Measurements from ENCODE around the gene PRKN. TPM values are rescaled to one million over a fixed set of nuclear protein-coding genes. Genes with fewer than 3 reads are reported as not detected.

PRKN gene
- total and polyA plus RNA-seq, 2 experiments from 2014 or later: 0.10 to 0.84 TPM

DNA sequence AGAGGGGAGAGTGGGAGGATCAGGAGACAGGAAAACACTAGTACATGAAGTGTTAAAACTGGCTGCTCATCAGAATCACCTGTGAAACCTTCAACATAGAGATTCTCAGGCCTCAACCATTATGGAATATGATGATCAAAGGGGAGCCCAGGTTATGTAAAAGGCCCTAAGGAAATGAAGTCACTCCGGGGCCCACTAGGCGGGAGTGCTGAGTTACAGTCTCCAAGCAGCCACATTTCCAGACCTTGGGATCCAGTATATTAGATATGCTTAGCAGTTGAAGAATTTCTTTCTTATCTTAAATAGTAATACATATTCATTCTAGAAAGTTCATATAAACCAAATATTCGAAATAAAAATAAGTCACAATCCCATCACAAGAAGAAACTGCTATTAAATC lies 476.3 kb downstream of the PRKN start:
- Histone ChIP-seq H3K4me2 (no peak overlapping the region), H3K4me3 (no peak overlapping the region), H2AFZ (no peak overlapping the region), H3K36me3 (ENCODE audit: insufficient read depth) (no peaks in the 10 kb centered on the region), H3K27me3 (ENCODE audit: insufficient read depth) (no peaks in the 10 kb centered on the region), H3K9me2 (ENCODE audit: insufficient read depth) (no peaks in the 10 kb centered on the region), H4K20me1 (replicated peaks; ENCODE audit: insufficient read depth) (no peaks in the 10 kb centered on the region), H3F3A (replicated peaks; ENCODE audit: low read depth) (no peaks in the 10 kb centered on the region), H3K27ac (ENCODE audit: low read depth) (no peak overlapping the region), H3K79me2 (replicated peaks; ENCODE audit: insufficient read depth) (no peaks in the 10 kb centered on the region), H3K4me1 (ENCODE audit: insufficient read depth) (no peaks in the 10 kb centered on the region)
- ATAC-seq (peak; percentile 74), DNase-seq (ENCODE audit: low spot score) (peak; percentile 65)
- no peak overlapping the region for H3K27ac Mint-ChIP-seq
- H3K4me1 Mint-ChIP-seq: no peaks in the 10 kb centered on the region
- no peaks in the 10 kb centered on the region for H3K36me3 Mint-ChIP-seq (ENCODE audit: low read depth)
- H3K9me3 Mint-ChIP-seq: no peaks in the 10 kb centered on the region
- no peak overlapping the region for H3K4me3 Mint-ChIP-seq
- H3K27me3 Mint-ChIP-seq (ENCODE audit: insufficient read depth, low read depth, poor library complexity): no peaks in the 10 kb centered on the region
- TF ChIP-seq, protein P1, sequence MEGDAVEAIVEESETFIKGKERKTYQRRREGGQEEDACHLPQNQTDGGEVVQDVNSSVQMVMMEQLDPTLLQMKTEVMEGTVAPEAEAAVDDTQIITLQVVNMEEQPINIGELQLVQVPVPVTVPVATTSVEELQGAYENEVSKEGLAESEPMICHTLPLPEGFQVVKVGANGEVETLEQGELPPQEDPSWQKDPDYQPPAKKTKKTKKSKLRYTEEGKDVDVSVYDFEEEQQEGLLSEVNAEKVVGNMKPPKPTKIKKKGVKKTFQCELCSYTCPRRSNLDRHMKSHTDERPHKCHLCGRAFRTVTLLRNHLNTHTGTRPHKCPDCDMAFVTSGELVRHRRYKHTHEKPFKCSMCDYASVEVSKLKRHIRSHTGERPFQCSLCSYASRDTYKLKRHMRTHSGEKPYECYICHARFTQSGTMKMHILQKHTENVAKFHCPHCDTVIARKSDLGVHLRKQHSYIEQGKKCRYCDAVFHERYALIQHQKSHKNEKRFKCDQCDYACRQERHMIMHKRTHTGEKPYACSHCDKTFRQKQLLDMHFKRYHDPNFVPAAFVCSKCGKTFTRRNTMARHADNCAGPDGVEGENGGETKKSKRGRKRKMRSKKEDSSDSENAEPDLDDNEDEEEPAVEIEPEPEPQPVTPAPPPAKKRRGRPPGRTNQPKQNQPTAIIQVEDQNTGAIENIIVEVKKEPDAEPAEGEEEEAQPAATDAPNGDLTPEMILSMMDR (conservative IDR thresholded peaks at IDR 0.05; ENCODE audit: low read depth in 2 of 2): peak; percentile 67 to 68
- TF ChIP-seq NANOG (IDR thresholded peaks at IDR 0.05; ENCODE audit: borderline replicate concordance): no peak

DNA sequence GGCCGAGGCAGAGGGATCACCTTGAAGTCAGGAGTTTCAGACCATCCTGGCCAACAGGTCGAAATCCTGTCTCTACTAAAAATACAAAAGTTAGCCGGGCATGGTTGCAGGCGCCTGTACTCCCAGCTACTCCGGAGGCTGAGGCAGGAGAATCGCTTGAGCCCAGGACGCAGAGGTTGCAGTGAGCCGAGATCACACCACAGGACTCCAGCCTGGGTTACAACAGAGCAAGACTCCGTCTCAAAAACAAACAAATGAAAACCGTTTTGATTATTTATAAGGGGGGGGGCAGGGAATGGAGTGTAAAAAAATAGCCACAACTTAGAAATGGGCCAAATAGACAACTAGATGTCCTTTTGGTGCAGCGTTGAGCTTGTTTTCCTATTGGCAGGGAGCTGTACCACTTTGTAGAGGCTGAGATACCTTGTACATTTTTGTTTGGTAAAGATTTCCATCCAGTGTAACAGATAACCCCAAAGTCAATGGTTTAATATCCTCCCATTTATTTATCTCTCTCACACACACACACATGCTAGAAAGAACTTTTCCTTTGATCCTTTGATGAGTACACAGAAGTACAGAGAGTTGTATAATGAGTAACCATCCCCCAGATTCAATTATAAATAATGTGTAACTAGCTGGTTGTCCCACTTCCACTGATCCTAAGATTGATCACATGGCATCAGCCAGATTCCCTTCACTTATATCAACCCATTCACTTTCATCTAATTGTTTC lies 477.5 kb downstream of the PRKN start:
- H3K27me3 ChIP-seq (ENCODE audit: insufficient read depth): no peaks in the 10 kb centered on the region
- H4K20me1 ChIP-seq (replicated peaks; ENCODE audit: insufficient read depth): no peaks in the 10 kb centered on the region
- H3K4me2 ChIP-seq: no peak overlapping the region
- DNase-seq (ENCODE audit: low spot score) (no peak), ATAC-seq (no peak)
- H3F3A ChIP-seq (replicated peaks; ENCODE audit: low read depth): no peaks in the 10 kb centered on the region
- H3K36me3 ChIP-seq (ENCODE audit: insufficient read depth): no peaks in the 10 kb centered on the region
- H3K4me3 ChIP-seq: no peak overlapping the region
- H3K9me3 Mint-ChIP-seq: no peaks in the 10 kb centered on the region
- H3K9me2 ChIP-seq (ENCODE audit: insufficient read depth): no peaks in the 10 kb centered on the region
- H3K4me1 Mint-ChIP-seq: no peaks in the 10 kb centered on the region
- H3K27me3 Mint-ChIP-seq (ENCODE audit: insufficient read depth, low read depth, poor library complexity): no peaks in the 10 kb centered on the region
- H3K79me2 ChIP-seq (replicated peaks; ENCODE audit: insufficient read depth): no peaks in the 10 kb centered on the region
- H2AFZ ChIP-seq: no peak overlapping the region
- no peak overlapping the region for H3K4me3 Mint-ChIP-seq
- no peak overlapping the region for H3K27ac ChIP-seq (ENCODE audit: low read depth)
- no peaks in the 10 kb centered on the region for H3K4me1 ChIP-seq (ENCODE audit: insufficient read depth)
- H3K27ac Mint-ChIP-seq: no peak overlapping the region
- H3K36me3 Mint-ChIP-seq (ENCODE audit: low read depth): no peaks in the 10 kb centered on the region
- TF ChIP-seq POLR2AphosphoS5 (IDR thresholded peaks at IDR 0.05; ENCODE audit: low read depth) (no peak), ZNF331 (CRISPR knock-in tag; IDR thresholded peaks at IDR 0.05; ENCODE audit: low read depth) (no peak), STAT1 (IDR thresholded peaks at IDR 0.05; ENCODE audit: unreplicated experiment) (no peak), JUNB (IDR thresholded peaks at IDR 0.05; ENCODE audit: unreplicated experiment) (no peak), EZH2phosphoT487 (IDR thresholded peaks at IDR 0.05; ENCODE audit: unreplicated experiment) (no peak), NANOG (IDR thresholded peaks at IDR 0.05; ENCODE audit: borderline replicate concordance) (no peak)
- TF ChIP-seq, protein P2, sequence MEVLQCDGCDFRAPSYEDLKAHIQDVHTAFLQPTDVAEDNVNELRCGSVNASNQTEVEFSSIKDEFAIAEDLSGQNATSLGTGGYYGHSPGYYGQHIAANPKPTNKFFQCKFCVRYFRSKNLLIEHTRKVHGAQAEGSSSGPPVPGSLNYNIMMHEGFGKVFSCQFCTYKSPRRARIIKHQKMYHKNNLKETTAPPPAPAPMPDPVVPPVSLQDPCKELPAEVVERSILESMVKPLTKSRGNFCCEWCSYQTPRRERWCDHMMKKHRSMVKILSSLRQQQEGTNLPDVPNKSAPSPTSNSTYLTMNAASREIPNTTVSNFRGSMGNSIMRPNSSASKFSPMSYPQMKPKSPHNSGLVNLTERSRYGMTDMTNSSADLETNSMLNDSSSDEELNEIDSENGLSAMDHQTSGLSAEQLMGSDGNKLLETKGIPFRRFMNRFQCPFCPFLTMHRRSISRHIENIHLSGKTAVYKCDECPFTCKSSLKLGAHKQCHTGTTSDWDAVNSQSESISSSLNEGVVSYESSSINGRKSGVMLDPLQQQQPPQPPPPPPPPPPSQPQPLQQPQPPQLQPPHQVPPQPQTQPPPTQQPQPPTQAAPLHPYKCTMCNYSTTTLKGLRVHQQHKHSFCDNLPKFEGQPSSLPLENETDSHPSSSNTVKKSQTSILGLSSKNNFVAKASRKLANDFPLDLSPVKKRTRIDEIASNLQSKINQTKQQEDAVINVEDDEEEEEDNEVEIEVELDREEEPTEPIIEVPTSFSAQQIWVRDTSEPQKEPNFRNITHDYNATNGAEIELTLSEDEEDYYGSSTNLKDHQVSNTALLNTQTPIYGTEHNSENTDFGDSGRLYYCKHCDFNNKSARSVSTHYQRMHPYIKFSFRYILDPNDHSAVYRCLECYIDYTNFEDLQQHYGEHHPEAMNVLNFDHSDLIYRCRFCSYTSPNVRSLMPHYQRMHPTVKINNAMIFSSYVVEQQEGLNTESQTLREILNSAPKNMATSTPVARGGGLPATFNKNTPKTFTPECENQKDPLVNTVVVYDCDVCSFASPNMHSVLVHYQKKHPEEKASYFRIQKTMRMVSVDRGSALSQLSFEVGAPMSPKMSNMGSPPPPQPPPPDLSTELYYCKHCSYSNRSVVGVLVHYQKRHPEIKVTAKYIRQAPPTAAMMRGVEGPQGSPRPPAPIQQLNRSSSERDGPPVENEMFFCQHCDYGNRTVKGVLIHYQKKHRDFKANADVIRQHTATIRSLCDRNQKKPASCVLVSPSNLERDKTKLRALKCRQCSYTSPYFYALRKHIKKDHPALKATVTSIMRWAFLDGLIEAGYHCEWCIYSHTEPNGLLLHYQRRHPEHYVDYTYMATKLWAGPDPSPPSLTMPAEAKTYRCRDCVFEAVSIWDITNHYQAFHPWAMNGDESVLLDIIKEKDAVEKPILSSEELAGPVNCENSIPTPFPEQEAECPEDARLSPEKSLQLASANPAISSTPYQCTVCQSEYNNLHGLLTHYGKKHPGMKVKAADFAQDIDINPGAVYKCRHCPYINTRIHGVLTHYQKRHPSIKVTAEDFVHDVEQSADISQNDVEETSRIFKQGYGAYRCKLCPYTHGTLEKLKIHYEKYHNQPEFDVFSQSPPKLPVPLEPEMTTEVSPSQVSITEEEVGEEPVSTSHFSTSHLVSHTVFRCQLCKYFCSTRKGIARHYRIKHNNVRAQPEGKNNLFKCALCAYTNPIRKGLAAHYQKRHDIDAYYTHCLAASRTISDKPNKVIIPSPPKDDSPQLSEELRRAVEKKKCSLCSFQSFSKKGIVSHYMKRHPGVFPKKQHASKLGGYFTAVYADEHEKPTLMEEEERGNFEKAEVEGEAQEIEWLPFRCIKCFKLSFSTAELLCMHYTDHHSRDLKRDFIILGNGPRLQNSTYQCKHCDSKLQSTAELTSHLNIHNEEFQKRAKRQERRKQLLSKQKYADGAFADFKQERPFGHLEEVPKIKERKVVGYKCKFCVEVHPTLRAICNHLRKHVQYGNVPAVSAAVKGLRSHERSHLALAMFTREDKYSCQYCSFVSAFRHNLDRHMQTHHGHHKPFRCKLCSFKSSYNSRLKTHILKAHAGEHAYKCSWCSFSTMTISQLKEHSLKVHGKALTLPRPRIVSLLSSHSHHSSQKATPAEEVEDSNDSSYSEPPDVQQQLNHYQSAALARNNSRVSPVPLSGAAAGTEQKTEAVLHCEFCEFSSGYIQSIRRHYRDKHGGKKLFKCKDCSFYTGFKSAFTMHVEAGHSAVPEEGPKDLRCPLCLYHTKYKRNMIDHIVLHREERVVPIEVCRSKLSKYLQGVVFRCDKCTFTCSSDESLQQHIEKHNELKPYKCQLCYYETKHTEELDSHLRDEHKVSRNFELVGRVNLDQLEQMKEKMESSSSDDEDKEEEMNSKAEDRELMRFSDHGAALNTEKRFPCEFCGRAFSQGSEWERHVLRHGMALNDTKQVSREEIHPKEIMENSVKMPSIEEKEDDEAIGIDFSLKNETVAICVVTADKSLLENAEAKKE (CRISPR knock-in tag; IDR thresholded peaks at IDR 0.05): no peak
- TF ChIP-seq, protein P3, sequence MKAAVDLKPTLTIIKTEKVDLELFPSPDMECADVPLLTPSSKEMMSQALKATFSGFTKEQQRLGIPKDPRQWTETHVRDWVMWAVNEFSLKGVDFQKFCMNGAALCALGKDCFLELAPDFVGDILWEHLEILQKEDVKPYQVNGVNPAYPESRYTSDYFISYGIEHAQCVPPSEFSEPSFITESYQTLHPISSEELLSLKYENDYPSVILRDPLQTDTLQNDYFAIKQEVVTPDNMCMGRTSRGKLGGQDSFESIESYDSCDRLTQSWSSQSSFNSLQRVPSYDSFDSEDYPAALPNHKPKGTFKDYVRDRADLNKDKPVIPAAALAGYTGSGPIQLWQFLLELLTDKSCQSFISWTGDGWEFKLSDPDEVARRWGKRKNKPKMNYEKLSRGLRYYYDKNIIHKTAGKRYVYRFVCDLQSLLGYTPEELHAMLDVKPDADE (IDR thresholded peaks at IDR 0.05): no peak

Measured in GM23338 (cell line).